ENCODE measurements around the gene RGMA.

Gene RGMA

DNA sequence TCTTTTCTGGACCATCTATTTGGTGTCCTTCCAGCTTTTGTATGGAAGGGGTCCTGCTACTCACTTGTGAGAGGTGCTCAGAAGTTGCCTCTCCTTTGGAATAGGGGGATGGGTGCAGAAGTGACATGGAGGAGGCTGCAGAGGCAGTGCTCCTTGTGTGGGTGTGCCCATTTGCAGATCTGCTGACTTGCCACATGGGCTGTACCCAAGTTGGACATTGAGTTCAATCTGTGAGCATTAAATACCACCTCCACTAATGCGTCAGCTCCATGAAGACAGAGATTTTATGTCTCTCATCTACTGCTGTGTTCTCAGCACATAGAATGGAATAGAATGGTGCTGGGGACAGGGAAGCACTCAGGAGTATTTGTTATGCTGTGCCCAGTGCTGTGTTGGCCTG is 76.2 kb downstream of the RGMA start:
- TF ChIP-seq CTCF (IDR thresholded peaks at IDR 0.05; ENCODE audit: low read depth, low read length), result no peak
- no peak overlapping the region for H3K4me3 ChIP-seq (replicated peaks in 1 of 2; ENCODE audit: low read depth in 2 of 2, low read length in 2 of 2)
- no peak for DNase-seq (ENCODE audit: low read depth in 2 of 2)

- TF ChIP-seq CTCF (IDR thresholded peaks at IDR 0.05; ENCODE audit: low read depth, low read length), result no peak
- no peak overlapping the region for H3K4me3 ChIP-seq (replicated peaks in 1 of 2; ENCODE audit: low read depth in 2 of 2, low read length in 2 of 2)
- no peak for DNase-seq (ENCODE audit: low read depth in 2 of 2)
These were observed 81.0 kb downstream of the RGMA start for GRCh38 chr15:93007994-93008393.

- no peak for TF ChIP-seq CTCF (IDR thresholded peaks at IDR 0.05; ENCODE audit: low read depth, low read length)
- no peak overlapping the region for H3K4me3 ChIP-seq (replicated peaks in 1 of 2; ENCODE audit: low read depth in 2 of 2, low read length in 2 of 2)
- no peak for DNase-seq (ENCODE audit: low read depth in 2 of 2)
These were observed 83.9 kb downstream of the RGMA start for GRCh38 chr15:93005133-93005532.

DNA sequence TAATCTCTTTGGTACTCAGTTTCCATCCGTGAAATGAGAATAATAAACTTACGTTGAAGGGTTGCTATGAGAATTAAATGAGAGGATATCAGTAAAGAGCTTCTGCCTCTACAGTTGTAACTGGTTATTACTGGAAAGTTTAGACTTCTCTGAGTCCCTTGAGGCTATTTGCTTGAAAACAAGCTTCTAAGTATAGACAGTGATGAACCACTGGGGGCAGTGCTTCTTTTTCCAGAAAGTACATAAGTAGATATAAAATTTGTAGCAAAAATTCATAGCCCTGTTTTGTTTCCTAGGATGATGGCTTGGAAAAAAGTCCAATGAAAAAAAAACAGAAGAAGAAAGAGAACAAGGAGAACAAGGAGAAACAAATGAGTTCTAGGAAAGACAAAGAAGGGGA is 87.1 kb downstream of the RGMA start:
- H3K4me3 ChIP-seq (replicated peaks in 1 of 2; ENCODE audit: low read depth in 2 of 2, low read length in 2 of 2), result no peak overlapping the region
- DNase-seq (ENCODE audit: low read depth in 2 of 2), result peak; percentile 33 to 34
- peak; percentile 4 for TF ChIP-seq CTCF (IDR thresholded peaks at IDR 0.05; ENCODE audit: low read depth, low read length)

GRCh38 chr15:93001156-93001555 is 87.9 kb downstream of the RGMA start:
- TF ChIP-seq CTCF (IDR thresholded peaks at IDR 0.05; ENCODE audit: low read depth, low read length), result no peak
- DNase-seq (ENCODE audit: low read depth in 2 of 2), result no peak
- no peak overlapping the region for H3K4me3 ChIP-seq (replicated peaks in 1 of 2; ENCODE audit: low read depth in 2 of 2, low read length in 2 of 2)

DNA sequence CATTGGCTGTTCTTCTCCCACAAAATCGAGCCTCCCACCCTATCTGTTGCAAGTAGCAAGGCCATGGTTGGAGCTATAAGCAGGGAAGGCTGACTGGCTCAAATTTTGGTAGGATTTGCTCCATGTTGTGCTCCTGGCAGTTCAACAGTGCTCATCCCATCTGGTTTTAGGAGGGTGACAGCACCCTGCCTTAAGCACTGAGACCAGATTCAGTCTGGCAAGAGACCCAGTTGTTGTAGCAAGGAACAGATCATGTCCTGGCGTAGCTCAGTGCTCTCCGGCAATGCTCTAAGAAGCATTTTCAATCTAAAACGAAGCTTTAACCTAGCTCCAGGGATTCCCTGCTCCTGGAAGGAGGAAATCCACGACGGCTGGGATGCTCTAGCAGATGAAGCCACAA is 91.2 kb downstream of the RGMA start:
- no peak for DNase-seq (ENCODE audit: low read depth in 2 of 2)
- no peak for TF ChIP-seq CTCF (IDR thresholded peaks at IDR 0.05; ENCODE audit: low read depth, low read length)
- no peak overlapping the region for H3K4me3 ChIP-seq (replicated peaks in 1 of 2; ENCODE audit: low read depth in 2 of 2, low read length in 2 of 2)

GRCh38 chr15:92992720-92993119 is 96.3 kb downstream of the RGMA start:
- no peak overlapping the region for H3K4me3 ChIP-seq (replicated peaks in 1 of 2; ENCODE audit: low read depth in 2 of 2, low read length in 2 of 2)
- no peak for TF ChIP-seq CTCF (IDR thresholded peaks at IDR 0.05; ENCODE audit: low read depth, low read length)
- DNase-seq (ENCODE audit: low read depth in 2 of 2), result no peak

Measured in cardiac fibroblast (primary cell).